GM12892 (cell line): ENCODE measurements around the gene ACAP3.

Source experiments
- POLR2A ChIP-seq: IDR thresholded peaks from 2 replicates; pipeline ENCODE4 v1.6.1; 2011; ENCODE audit warnings: low read depth, low read length, control low read depth
- POLR2AphosphoS5 ChIP-seq: IDR thresholded peaks from 2 replicates; pipeline ENCODE4 v1.6.1; 2011; ENCODE audit warnings: low read depth, low read length, control low read depth

GRCh38 chr1:1278620-1279019 is 29.1 kb downstream of the ACAP3 start:
- TF ChIP-seq POLR2AphosphoS5 = no peak
- no peak for TF ChIP-seq POLR2A
